SKM-1 (cell line): ENCODE data around the gene PCLAF.
"Not testable (repeated sequence)": the region's sequence is repeated elsewhere in the genome, so short reads cannot be mapped to it uniquely, and the experiment has no call there.

ENCODE experiments used
- DNase-seq: peaks from one replicate; lab custom pipeline; 2025; ENCODE audit not compliant: unreplicated experiment; lab: John Stamatoyannopoulos, UW

PCLAF gene

GRCh38 chr15:64381000-64381751 is at the start of gene PCLAF:
Gene PCLAF, minus strand, starts transcription at chr15:64381441. Its CDS starts 70 bp downstream, at chr15:64381371.
- peak; percentile 93 for DNase-seq

- peak; percentile 22 for DNase-seq
Observed at GRCh38 chr15:64430000-64430735, 48.9 kb upstream of the PCLAF start.

GRCh38 chr15:64429448-64429847 is 48.2 kb upstream of the PCLAF start:
- no peak for DNase-seq

- DNase-seq = no peak
Observed at GRCh38 chr15:64426845-64427465, 45.7 kb upstream of the PCLAF start.

GRCh38 chr15:64425221-64425620 is 44.0 kb upstream of the PCLAF start:
- DNase-seq = no peak

- DNase-seq = no peak
Observed at GRCh38 chr15:64423970-64424369, 42.7 kb upstream of the PCLAF start.

- no peak for DNase-seq
Observed at GRCh38 chr15:64422697-64423096, 41.5 kb upstream of the PCLAF start.

GRCh38 chr15:64412216-64412615 is 31.0 kb upstream of the PCLAF start:
- DNase-seq = no peak

GRCh38 chr15:64400583-64400982 is 19.3 kb upstream of the PCLAF start:
- DNase-seq = no peak

GRCh38 chr15:64398575-64398974 is 17.3 kb upstream of the PCLAF start:
- DNase-seq = no peak

GRCh38 chr15:64396789-64397188 is 15.5 kb upstream of the PCLAF start:
- no peak for DNase-seq

- DNase-seq = not testable (repeated sequence)
Observed at GRCh38 chr15:64392471-64392870, 11.2 kb upstream of the PCLAF start.

GRCh38 chr15:64389036-64389435 is 7.8 kb upstream of the PCLAF start:
- no peak for DNase-seq

- DNase-seq = peak; percentile 97
Observed at GRCh38 chr15:64387562-64388168, 6.4 kb upstream of the PCLAF start, which contains the start of gene TRIP4. Gene TRIP4, plus strand, starts transcription at chr15:64387836. Its CDS starts 28 bp downstream, at chr15:64387864.

- no peak for DNase-seq
Observed at GRCh38 chr15:64386291-64386690, 5.0 kb upstream of the PCLAF start.

- no peak for DNase-seq
Observed at GRCh38 chr15:64383760-64384159, 2.5 kb upstream of the PCLAF start.

- DNase-seq = not testable (repeated sequence)
Observed at GRCh38 chr15:64380130-64380870, 941 bp downstream of the PCLAF start.

GRCh38 chr15:64379216-64379960 is 1.9 kb downstream of the PCLAF start:
- no peak for DNase-seq

- no peak for DNase-seq
Observed at GRCh38 chr15:64373360-64373759, 7.9 kb downstream of the PCLAF start.

GRCh38 chr15:64371383-64371782 is 9.9 kb downstream of the PCLAF start:
- DNase-seq = not testable (repeated sequence)
